BE2C (cell line): ENCODE measurements around the gene G2E3.
A peak's percentile ranks its signal among the peaks of the same experiment; 100 is the strongest.

Source experiments
- DNase-seq: peaks from one replicate; pipeline ENCODE4 v3.0.0-alpha.2; 2020
- H3K27me3 ChIP-seq: fragments of 250-450 bp; sonication (Bioruptor Pico); 2 replicates; pipeline ENCODE4 v1.5.1; 2020; ENCODE audit warnings: mild to moderate bottlenecking
- H3K36me3 ChIP-seq: fragments of 250-450 bp; sonication (Bioruptor Pico); 2 replicates; pipeline ENCODE4 v1.5.1; 2020; ENCODE audit warnings: mild to moderate bottlenecking
- H3K4me1 ChIP-seq: fragments of 250-450 bp; sonication (Bioruptor Pico); 2 replicates; pipeline ENCODE4 v1.5.1; 2020
- H3K4me3 ChIP-seq: 2 replicates; pipeline ENCODE4 v1.5.1; 2011; ENCODE audit warnings: low read depth, low read length
- H3K9me3 ChIP-seq: fragments of 250-450 bp; sonication (Bioruptor Pico); 2 replicates; pipeline ENCODE4 v1.5.1; 2020
- TF ChIP-seq, protein P1 (sequence below): IDR thresholded peaks from 2 replicates; pipeline ENCODE4 v1.5.1; 2012; ENCODE audit warnings: mild to moderate bottlenecking, low read depth, low read length

Gene G2E3

DNA sequence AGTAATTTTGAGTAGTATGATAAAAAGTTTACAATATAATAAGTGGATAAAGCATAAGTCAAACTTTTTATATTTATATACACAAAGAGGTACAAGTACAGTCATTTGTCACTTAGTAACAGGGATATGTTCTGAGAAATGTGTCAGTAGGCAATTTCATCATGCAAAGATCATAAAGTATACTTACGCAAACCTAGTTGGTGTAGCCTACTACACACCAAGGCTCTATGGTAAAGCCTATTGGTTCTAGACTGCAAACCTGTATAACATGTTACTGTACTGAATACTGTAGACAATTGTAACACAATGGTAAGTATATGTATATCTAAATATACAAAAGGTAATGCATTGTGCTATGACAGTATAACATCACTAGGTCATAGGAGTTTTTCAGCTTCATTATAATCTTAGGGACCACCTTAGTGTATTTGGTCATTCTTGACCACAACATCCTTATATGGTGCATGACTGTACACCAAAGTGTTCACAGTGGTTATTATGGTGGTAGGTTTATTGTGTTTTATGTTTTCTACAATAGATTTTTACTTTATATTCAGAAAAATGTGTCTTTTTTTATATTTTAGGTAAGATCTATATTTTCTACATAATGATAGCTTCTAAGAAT is 48.3 kb downstream of the G2E3 start:
- no peak overlapping the region for H3K4me3 ChIP-seq
- peaks cover 3% of the 10 kb centered on the region; the same call in 1 of the 2 replicates for H3K4me1 ChIP-seq
- no peaks in the 10 kb centered on the region for H3K9me3 ChIP-seq
- TF ChIP-seq, protein P1, sequence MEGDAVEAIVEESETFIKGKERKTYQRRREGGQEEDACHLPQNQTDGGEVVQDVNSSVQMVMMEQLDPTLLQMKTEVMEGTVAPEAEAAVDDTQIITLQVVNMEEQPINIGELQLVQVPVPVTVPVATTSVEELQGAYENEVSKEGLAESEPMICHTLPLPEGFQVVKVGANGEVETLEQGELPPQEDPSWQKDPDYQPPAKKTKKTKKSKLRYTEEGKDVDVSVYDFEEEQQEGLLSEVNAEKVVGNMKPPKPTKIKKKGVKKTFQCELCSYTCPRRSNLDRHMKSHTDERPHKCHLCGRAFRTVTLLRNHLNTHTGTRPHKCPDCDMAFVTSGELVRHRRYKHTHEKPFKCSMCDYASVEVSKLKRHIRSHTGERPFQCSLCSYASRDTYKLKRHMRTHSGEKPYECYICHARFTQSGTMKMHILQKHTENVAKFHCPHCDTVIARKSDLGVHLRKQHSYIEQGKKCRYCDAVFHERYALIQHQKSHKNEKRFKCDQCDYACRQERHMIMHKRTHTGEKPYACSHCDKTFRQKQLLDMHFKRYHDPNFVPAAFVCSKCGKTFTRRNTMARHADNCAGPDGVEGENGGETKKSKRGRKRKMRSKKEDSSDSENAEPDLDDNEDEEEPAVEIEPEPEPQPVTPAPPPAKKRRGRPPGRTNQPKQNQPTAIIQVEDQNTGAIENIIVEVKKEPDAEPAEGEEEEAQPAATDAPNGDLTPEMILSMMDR: no peak
- DNase-seq: no peak
- peaks cover 21% of the 10 kb centered on the region for H3K36me3 ChIP-seq
- no peaks in the 10 kb centered on the region for H3K27me3 ChIP-seq

DNA sequence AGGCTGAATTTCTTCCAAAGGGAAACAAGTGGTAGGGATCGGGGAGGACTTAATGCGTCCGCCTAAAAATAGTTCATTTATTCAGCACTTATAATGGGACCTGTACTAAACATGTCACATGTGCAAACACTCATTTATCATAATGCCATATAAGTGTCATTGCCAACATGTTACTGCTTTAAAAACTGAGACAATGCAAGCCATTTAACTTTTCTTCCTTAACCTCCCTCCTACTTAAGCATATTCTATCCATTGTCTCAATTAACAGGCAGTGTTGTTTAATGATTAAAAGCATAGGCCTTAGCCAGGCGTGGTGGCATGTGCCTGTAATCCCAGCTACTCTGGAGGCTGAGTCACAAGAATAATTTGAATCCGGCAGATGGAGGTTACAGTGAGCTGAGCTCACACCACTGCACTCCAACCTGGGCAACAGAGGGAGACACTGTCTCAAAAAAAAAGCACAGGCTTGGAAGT is 49.6 kb downstream of the G2E3 start:
- Histone ChIP-seq H3K36me3 (peaks cover 16% of the 10 kb centered on the region), H3K27me3 (no peaks in the 10 kb centered on the region), H3K4me3 (no peak overlapping the region), H3K4me1 (peaks cover 3% of the 10 kb centered on the region; the same call in 1 of the 2 replicates), H3K9me3 (no peaks in the 10 kb centered on the region)
- TF ChIP-seq, protein P1: 0 out of 2 replicates have a peak, but pooled peaks have one; percentile 3
- DNase-seq: no peak

DNA sequence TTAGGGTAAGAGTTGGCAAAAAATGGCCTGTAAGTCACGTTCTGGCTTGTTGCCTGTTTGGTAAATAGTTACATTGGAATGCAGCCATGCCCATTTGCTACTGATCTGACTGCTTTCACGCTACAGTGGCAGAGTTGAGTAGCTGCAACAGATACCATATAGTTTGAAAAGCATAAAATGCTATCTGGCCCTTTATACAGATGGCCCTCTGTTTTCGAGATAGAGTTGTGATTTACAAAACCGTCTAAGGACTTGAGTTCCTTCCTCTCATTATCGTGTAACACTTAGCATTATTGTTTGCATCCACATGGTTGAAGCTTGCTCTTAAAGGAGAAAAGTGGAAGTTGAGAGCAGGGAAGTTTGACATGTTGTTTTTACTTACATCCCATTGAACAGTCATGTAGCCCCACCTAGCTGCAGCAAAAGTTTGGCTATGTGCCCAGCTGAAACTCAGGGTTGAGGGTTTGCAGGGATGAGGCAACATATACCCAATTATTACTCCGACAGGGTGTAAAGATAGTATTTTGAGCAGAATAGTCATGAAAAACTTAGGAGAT is 51.9 kb downstream of the G2E3 start:
- Histone ChIP-seq H3K9me3 (no peaks in the 10 kb centered on the region), H3K36me3 (peaks cover 20% of the 10 kb centered on the region), H3K4me1 (peaks cover 3% of the 10 kb centered on the region; the same call in 1 of the 2 replicates), H3K4me3 (no peak overlapping the region), H3K27me3 (no peaks in the 10 kb centered on the region)
- DNase-seq: peak; percentile 58
- TF ChIP-seq, protein P1: peak; percentile 60

DNA sequence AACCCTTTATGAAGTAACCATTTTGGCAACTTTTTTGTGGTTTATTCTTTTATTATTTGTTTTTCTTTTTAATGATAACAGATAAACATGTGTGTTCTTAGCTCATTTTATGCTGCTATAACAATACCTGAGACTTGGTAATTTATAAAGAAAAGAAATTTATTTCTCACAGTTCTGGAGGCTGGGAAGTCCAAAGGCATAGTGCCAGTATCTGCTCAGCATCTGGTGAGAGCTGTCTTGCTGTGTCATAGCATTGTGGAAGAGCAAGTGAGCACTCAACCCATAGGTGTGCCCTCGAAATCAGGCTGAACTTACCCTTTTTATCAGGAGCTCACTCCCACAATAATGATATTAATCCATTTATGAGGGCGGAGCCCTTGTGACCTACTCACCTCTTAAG is 55.2 kb downstream of the G2E3 start:
- DNase-seq: no peak
- Histone ChIP-seq H3K4me3 (no peak overlapping the region), H3K9me3 (no peaks in the 10 kb centered on the region), H3K36me3 (peaks cover 17% of the 10 kb centered on the region), H3K27me3 (no peaks in the 10 kb centered on the region), H3K4me1 (peaks cover 3% of the 10 kb centered on the region; the same call in 1 of the 2 replicates)
- TF ChIP-seq, protein P1: no peak

DNA sequence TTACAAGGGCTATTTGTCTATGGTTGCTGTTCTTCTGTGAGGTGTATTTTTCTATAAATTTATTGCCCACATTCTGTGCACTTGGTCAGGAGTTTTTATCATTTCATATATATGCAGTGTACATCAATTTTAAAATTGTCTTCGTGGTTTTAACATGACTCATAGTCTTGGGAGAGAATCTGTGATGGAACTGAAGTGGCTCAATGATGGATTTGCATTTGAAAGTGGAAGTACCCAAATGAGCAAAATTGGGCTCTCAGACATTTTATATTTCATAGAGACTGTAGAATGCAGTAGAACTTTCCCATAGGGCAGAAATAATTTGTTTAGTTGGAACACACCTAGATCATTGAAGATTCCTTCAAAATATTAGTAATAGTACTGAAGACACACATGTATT is 61.2 kb downstream of the G2E3 start:
- no peaks in the 10 kb centered on the region for H3K27me3 ChIP-seq
- no peak for DNase-seq
- TF ChIP-seq, protein P1: no peak
- H3K4me3 ChIP-seq: no peak overlapping the region
- peaks cover 2% of the 10 kb centered on the region for H3K36me3 ChIP-seq
- no peaks in the 10 kb centered on the region for H3K4me1 ChIP-seq
- no peaks in the 10 kb centered on the region for H3K9me3 ChIP-seq

DNA sequence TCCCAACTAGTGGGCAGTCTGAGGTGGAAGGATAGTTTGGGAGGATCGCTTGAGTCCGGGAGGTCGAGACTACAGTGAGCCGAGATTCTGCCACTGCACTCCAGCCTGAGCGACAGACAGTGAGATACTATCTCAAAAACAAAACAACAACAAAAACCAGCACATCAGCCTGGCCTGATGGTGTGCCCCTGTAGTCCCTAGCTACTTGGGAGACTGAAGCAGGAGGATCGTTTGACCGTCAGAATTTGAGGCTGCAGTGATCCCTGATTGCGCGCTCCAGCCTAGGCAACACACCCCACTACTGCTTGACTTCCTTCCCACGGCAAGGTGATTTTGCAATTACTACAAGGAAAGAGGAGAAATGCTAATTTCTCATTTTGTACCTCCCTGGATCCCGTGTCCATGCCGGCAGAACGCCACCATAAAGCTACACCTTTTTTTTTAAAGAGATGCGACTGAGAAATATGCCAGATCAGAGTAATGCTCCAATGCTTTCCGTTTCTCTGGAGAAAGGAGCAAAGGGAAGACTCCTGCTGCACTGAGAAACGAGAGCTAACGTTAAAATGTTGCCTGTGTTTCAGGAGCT is 62.5 kb downstream of the G2E3 start:
- peak overlapping the region; percentile 98 for H3K4me3 ChIP-seq
- DNase-seq: peak; percentile 34
- no peaks in the 10 kb centered on the region for H3K9me3 ChIP-seq
- H3K36me3 ChIP-seq: no peaks in the 10 kb centered on the region; the same call in 1 of the 2 replicates
- no peaks in the 10 kb centered on the region for H3K4me1 ChIP-seq
- H3K27me3 ChIP-seq: no peaks in the 10 kb centered on the region
- TF ChIP-seq, protein P1: no peak
